SK-N-SH treated with all-trans-retinoic acid at 6 μM for 48 hours (cell line): ENCODE measurements around the gene LRRC8A.

Experiments used
- ATAC-seq: fragments of 200-7000 bp; cut with Tn5 transposase; 3 replicates; pipeline ENCODE4 v1.9.1; 2020; ENCODE audit warnings: mild to moderate bottlenecking, moderate library complexity
- BACH2 ChIP-seq: fragments of 250-450 bp; sonication (Bioruptor Pico); IDR thresholded peaks from 2 replicates; pipeline ENCODE4 v1.9.0; 2021; ENCODE audit warnings: mild to moderate bottlenecking, borderline replicate concordance
- CREB5 ChIP-seq: fragments of 250-450 bp; sonication (Bioruptor Pico); IDR thresholded peaks from 2 replicates; pipeline ENCODE4 v1.5.1; 2020; ENCODE audit warnings: low read depth, mild to moderate bottlenecking, moderate library complexity
- CSRNP3 ChIP-seq: fragments of 250-450 bp; sonication (Bioruptor Pico); IDR thresholded peaks from 2 replicates; pipeline ENCODE4 v1.5.1; 2021; ENCODE audit warnings: mild to moderate bottlenecking, moderate library complexity
- ESRRG ChIP-seq: fragments of 250-450 bp; sonication (Bioruptor Pico); IDR thresholded peaks from 2 replicates; pipeline ENCODE4 v1.6.1; 2021; ENCODE audit warnings: mild to moderate bottlenecking
- GLIS3 ChIP-seq: fragments of 250-450 bp; sonication (Bioruptor Pico); IDR thresholded peaks from 2 replicates; pipeline ENCODE4 v1.5.0; 2020; ENCODE audit warnings: mild to moderate bottlenecking, moderate library complexity
- ISL1 ChIP-seq: fragments of 250-450 bp; sonication (Bioruptor Pico); IDR thresholded peaks from 2 replicates; pipeline ENCODE4 v2.1.2; 2022; ENCODE audit warnings: mild to moderate bottlenecking, moderate library complexity
- OSR1 ChIP-seq: fragments of 250-450 bp; sonication (Bioruptor Pico); IDR thresholded peaks from 2 replicates; pipeline ENCODE4 v1.8.0; 2022; ENCODE audit warnings: moderate library complexity, mild to moderate bottlenecking, inconsistent platforms
- PATZ1 ChIP-seq: fragments of 250-450 bp; sonication (Bioruptor Pico); IDR thresholded peaks from 2 replicates; pipeline ENCODE4 v1.8.0; 2020; ENCODE audit warnings: mild to moderate bottlenecking, moderate library complexity, borderline replicate concordance
- PPARA ChIP-seq: fragments of 250-450 bp; sonication (Bioruptor Pico); IDR thresholded peaks from 2 replicates; pipeline ENCODE4 v1.5.0; 2020; ENCODE audit warnings: mild to moderate bottlenecking, borderline replicate concordance
- RARB ChIP-seq: fragments of 250-450 bp; sonication (Bioruptor Pico); IDR thresholded peaks from 2 replicates; pipeline ENCODE4 v1.8.0; 2021; ENCODE audit warnings: mild to moderate bottlenecking, moderate library complexity
- SNAI2 ChIP-seq: fragments of 250-450 bp; sonication (Bioruptor Pico); IDR thresholded peaks from 2 replicates; pipeline ENCODE4 v1.5.0; 2020; ENCODE audit warnings: mild to moderate bottlenecking, moderate library complexity
- TCF4 ChIP-seq: fragments of 250-450 bp; sonication (Bioruptor Pico); IDR thresholded peaks from 2 replicates; pipeline ENCODE4 v1.8.0; 2021; ENCODE audit warnings: mild to moderate bottlenecking, moderate library complexity, borderline replicate concordance
- TOX ChIP-seq: fragments of 250-450 bp; sonication (Bioruptor Pico); IDR thresholded peaks from 2 replicates; pipeline ENCODE4 v1.8.0; 2021; ENCODE audit warnings: mild to moderate bottlenecking, moderate library complexity, borderline replicate concordance
- TSHZ2 ChIP-seq: fragments of 250-450 bp; sonication (Bioruptor Pico); IDR thresholded peaks from 2 replicates; pipeline ENCODE4 v1.5.0; 2020; ENCODE audit warnings: mild to moderate bottlenecking, moderate library complexity
- ZC3H10 ChIP-seq: fragments of 250-450 bp; sonication (Bioruptor Pico); IDR thresholded peaks from 2 replicates; pipeline ENCODE4 v1.5.1; 2021; ENCODE audit warnings: mild to moderate bottlenecking, moderate library complexity
- ZFP30 ChIP-seq: fragments of 450-650 bp; formaldehyde crosslinking; IDR thresholded peaks from 2 replicates; pipeline ENCODE4 v1.5.0; 2022; ENCODE audit warnings: mild to moderate bottlenecking, moderate library complexity
- ZNF565 ChIP-seq: fragments of 450-650 bp; formaldehyde crosslinking; conservative IDR thresholded peaks from 2 replicates; pipeline ENCODE4 v1.5.0; 2020; ENCODE audit warnings: low read depth, mild to moderate bottlenecking, moderate library complexity
- ZNF70 ChIP-seq: fragments of 450-650 bp; formaldehyde crosslinking; IDR thresholded peaks from 2 replicates; pipeline ENCODE4 v1.5.0; 2020; ENCODE audit warnings: mild to moderate bottlenecking, moderate library complexity
- ZNF8 ChIP-seq: fragments of 450-650 bp; formaldehyde crosslinking; IDR thresholded peaks from 2 replicates; pipeline ENCODE4 v1.5.0; 2020; ENCODE audit warnings: mild to moderate bottlenecking, moderate library complexity
- TF ChIP-seq, protein P1 (sequence below): fragments of 250-450 bp; sonication (Bioruptor Pico); IDR thresholded peaks from 2 replicates; pipeline ENCODE4 v1.8.0; 2021; ENCODE audit warnings: low read depth, mild to moderate bottlenecking, moderate library complexity, borderline replicate concordance

LRRC8A gene

DNA sequence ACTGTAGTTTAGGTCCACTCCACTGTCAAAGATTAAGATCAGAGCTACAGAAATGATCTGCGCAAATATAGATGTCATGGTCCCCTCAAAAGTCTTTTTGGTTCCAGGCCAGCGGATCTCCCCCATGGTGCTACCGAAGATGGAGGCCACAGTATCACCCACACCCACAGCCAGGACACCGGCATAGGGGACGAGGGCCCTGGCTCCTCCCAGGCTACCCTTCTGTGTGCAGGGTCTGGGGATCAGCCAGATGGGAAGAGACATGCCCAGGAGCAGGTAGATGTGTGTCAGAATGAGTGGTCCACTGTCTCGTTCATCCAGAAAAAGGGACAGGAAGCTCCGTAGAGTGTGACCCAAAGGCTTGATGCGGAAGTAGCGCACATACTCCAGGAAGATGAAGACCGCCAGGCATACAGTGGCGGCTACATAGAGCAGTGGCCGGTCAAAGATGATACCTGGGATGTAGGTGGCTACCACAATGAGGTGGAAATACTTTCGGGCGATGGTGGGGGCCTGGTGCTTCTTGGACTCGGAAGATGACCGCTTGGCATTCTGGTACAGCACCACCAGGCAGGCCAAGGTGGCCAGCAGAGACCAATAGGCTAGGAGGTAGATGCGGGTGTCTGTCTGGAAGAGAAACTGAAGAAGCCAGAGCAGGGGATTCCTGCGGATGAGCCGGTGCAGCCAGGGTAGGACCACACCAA lies 64.0 kb downstream of the LRRC8A start (continued):
- no peak for TF ChIP-seq PATZ1 (CRISPR knock-in tag)

DNA sequence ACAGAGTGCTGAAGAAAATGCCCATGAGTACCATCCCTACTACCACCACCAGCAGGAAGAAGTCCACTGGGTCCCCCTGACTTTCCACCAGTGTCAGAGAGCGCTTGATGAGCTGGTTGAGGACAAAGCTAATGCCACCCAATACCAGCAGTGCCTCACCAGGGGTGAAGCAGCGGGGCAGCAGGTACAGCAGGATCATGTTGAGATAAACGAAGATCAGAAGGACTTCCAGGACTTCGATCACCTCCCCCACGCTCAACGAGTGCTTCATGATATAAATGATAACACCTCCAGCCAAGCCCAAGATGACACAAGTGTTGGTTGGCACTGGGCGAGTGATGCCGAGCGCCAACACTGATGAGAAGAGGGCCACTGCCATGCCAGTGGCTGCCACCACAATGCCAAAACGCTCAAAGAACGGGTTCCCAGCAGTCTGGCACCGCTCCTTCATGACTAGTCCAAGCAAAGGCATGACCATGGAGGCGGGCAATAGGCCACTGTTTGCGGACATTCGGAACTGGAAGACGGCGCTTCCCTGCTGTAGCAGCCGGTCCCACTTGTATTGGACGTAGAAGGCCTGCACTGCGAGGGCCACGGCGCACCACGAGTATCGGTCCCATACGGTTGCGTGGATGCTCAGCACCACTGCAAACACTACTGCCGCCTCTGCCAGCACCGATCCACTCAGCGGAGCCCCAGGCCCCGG lies 64.8 kb downstream of the LRRC8A start:
- TF ChIP-seq TSHZ2 (CRISPR knock-in tag) (no peak), PATZ1 (CRISPR knock-in tag) (no peak), RARB (CRISPR knock-in tag) (no peak), BACH2 (no peak), CREB5 (CRISPR knock-in tag) (no peak), ZFP30 (no peak), ZNF565 (no peak), ZNF70 (CRISPR knock-in tag) (no peak), ZNF8 (no peak), GLIS3 (CRISPR knock-in tag) (no peak), SNAI2 (no peak), ESRRG (CRISPR knock-in tag) (no peak), TCF4 (CRISPR knock-in tag) (no peak), ZC3H10 (CRISPR knock-in tag) (no peak), TOX (CRISPR knock-in tag) (no peak), ISL1 (CRISPR knock-in tag) (no peak), PPARA (no peak), CSRNP3 (CRISPR knock-in tag) (no peak), OSR1 (CRISPR knock-in tag) (no peak)
- TF ChIP-seq, protein P1, sequence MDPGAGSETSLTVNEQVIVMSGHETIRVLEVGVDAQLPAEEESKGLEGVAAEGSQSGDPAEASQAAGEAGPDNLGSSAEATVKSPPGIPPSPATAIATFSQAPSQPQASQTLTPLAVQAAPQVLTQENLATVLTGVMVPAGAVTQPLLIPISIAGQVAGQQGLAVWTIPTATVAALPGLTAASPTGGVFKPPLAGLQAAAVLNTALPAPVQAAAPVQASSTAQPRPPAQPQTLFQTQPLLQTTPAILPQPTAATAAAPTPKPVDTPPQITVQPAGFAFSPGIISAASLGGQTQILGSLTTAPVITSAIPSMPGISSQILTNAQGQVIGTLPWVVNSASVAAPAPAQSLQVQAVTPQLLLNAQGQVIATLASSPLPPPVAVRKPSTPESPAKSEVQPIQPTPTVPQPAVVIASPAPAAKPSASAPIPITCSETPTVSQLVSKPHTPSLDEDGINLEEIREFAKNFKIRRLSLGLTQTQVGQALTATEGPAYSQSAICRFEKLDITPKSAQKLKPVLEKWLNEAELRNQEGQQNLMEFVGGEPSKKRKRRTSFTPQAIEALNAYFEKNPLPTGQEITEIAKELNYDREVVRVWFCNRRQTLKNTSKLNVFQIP: no peak
- peak; percentile 50 for ATAC-seq
